ENCODE results near the gene NOS1AP.

Gene NOS1AP

GRCh38 chr1:162369571-162369970 lies 300.1 kb downstream of the NOS1AP start:
- H3K27ac Mint-ChIP-seq = no peak overlapping the region
- DNase-seq = no peak
- H3K9me3 Mint-ChIP-seq = no peaks in the 10 kb centered on the region
- no peak overlapping the region for H3K4me3 Mint-ChIP-seq
- no peak for ATAC-seq
- H3K27me3 Mint-ChIP-seq = no peaks in the 10 kb centered on the region
- H3K4me1 Mint-ChIP-seq = no peaks in the 10 kb centered on the region

- no peak for ATAC-seq
- H3K27me3 Mint-ChIP-seq = no peaks in the 10 kb centered on the region
- H3K4me3 Mint-ChIP-seq = no peak overlapping the region
- no peak for DNase-seq
- H3K9me3 Mint-ChIP-seq = no peaks in the 10 kb centered on the region
- no peak overlapping the region for H3K27ac Mint-ChIP-seq
- H3K4me1 Mint-ChIP-seq = no peaks in the 10 kb centered on the region
Measured at GRCh38 chr1:162370161-162370560, 300.7 kb downstream of the NOS1AP start.

- DNase-seq = no peak
- no peak for ATAC-seq
- Mint-ChIP-seq H3K4me3 (no peak overlapping the region), H3K27me3 (no peaks in the 10 kb centered on the region), H3K4me1 (no peaks in the 10 kb centered on the region), H3K9me3 (no peaks in the 10 kb centered on the region), H3K27ac (no peak overlapping the region)
Measured at GRCh38 chr1:162370721-162371120, 301.2 kb downstream of the NOS1AP start.

- no peak for ATAC-seq
- no peaks in the 10 kb centered on the region for H3K27me3 Mint-ChIP-seq
- no peaks in the 10 kb centered on the region for H3K9me3 Mint-ChIP-seq
- no peak overlapping the region for H3K27ac Mint-ChIP-seq
- H3K4me3 Mint-ChIP-seq = no peak overlapping the region
- DNase-seq = no peak
- H3K4me1 Mint-ChIP-seq = no peaks in the 10 kb centered on the region
Measured at GRCh38 chr1:162371611-162372010, 302.1 kb downstream of the NOS1AP start.

- no peak for DNase-seq
- Mint-ChIP-seq H3K4me3 (no peak overlapping the region), H3K9me3 (no peaks in the 10 kb centered on the region), H3K27me3 (no peaks in the 10 kb centered on the region), H3K4me1 (no peaks in the 10 kb centered on the region), H3K27ac (no peak overlapping the region)
- peak; percentile 31 for ATAC-seq
Measured at GRCh38 chr1:162372159-162373071, 302.9 kb downstream of the NOS1AP start.

- ATAC-seq = no peak
- H3K9me3 Mint-ChIP-seq = no peaks in the 10 kb centered on the region
Measured at GRCh38 chr1:162373072-162373427, 303.6 kb downstream of the NOS1AP start.

GRCh38 chr1:162373541-162374260 lies 304.2 kb downstream of the NOS1AP start:
- ATAC-seq (no peak), DNase-seq (no peak)
- no peak overlapping the region for H3K27ac Mint-ChIP-seq
- H3K27me3 Mint-ChIP-seq = no peaks in the 10 kb centered on the region
- H3K4me3 Mint-ChIP-seq = no peak overlapping the region
- no peaks in the 10 kb centered on the region for H3K9me3 Mint-ChIP-seq
- H3K4me1 Mint-ChIP-seq = no peaks in the 10 kb centered on the region

More at GRCh38 chr1:162373072-162373427, 303.6 kb downstream of the NOS1AP start:
- Mint-ChIP-seq H3K4me3 (no peak overlapping the region), H3K4me1 (no peaks in the 10 kb centered on the region), H3K27ac (no peak overlapping the region), H3K27me3 (no peaks in the 10 kb centered on the region)
- DNase-seq = no peak

GRCh38 chr1:162374406-162374805 lies 304.9 kb downstream of the NOS1AP start:
- no peak overlapping the region for H3K27ac Mint-ChIP-seq
- ATAC-seq = no peak
- H3K4me3 Mint-ChIP-seq = no peak overlapping the region

GRCh38 chr1:162375463-162375862 lies 306.0 kb downstream of the NOS1AP start:
- Mint-ChIP-seq H3K27ac (no peak overlapping the region), H3K4me1 (no peaks in the 10 kb centered on the region), H3K27me3 (no peaks in the 10 kb centered on the region), H3K4me3 (no peak overlapping the region), H3K9me3 (no peaks in the 10 kb centered on the region)
- ATAC-seq = no peak
- no peak for DNase-seq

More at GRCh38 chr1:162374406-162374805, 304.9 kb downstream of the NOS1AP start:
- no peak for DNase-seq
- Mint-ChIP-seq H3K27me3 (no peaks in the 10 kb centered on the region), H3K9me3 (no peaks in the 10 kb centered on the region), H3K4me1 (no peaks in the 10 kb centered on the region)

GRCh38 chr1:162376691-162377090 lies 307.2 kb downstream of the NOS1AP start, which contains the start of gene SPATA46:
SPATA46 (minus strand) TSS chr1:162376854; CDS start chr1:162376790, 64 bp downstream.
- Mint-ChIP-seq H3K4me3 (no peak within 1 kb of the TSS), H3K9me3 (no peaks in the 10 kb centered on the region), H3K4me1 (no peaks in the 10 kb centered on the region), H3K27ac (no peak within 1 kb of the TSS), H3K27me3 (no peaks in the 10 kb centered on the region)
- DNase-seq = no peak
- ATAC-seq = no peak

- ATAC-seq (no peak), DNase-seq (no peak)
- H3K27ac Mint-ChIP-seq = no peak overlapping the region
- H3K27me3 Mint-ChIP-seq = no peaks in the 10 kb centered on the region
- H3K4me1 Mint-ChIP-seq = no peaks in the 10 kb centered on the region
- no peak overlapping the region for H3K4me3 Mint-ChIP-seq
- no peaks in the 10 kb centered on the region for H3K9me3 Mint-ChIP-seq
Measured at GRCh38 chr1:162380061-162380846, 310.8 kb downstream of the NOS1AP start.

GRCh38 chr1:162381383-162381782 lies 311.9 kb downstream of the NOS1AP start, which contains the start of gene C1orf226:
C1orf226 (plus strand) TSS chr1:162381728; CDS start chr1:162381902, 174 bp downstream.
- no peak for ATAC-seq
- no peak within 1 kb of the TSS for H3K27ac Mint-ChIP-seq

GRCh38 chr1:162381941-162382750 lies 312.7 kb downstream of the NOS1AP start:
- DNase-seq (no peak), ATAC-seq (no peak)
- Mint-ChIP-seq H3K27me3 (no peaks in the 10 kb centered on the region), H3K4me3 (no peak overlapping the region), H3K4me1 (no peaks in the 10 kb centered on the region), H3K9me3 (no peaks in the 10 kb centered on the region), H3K27ac (no peak overlapping the region)

More at GRCh38 chr1:162381383-162381782, 311.9 kb downstream of the NOS1AP start, which contains the start of gene C1orf226:
- Mint-ChIP-seq H3K27me3 (no peaks in the 10 kb centered on the region), H3K4me3 (no peak within 1 kb of the TSS), H3K4me1 (no peaks in the 10 kb centered on the region), H3K9me3 (no peaks in the 10 kb centered on the region)
- DNase-seq = no peak

- no peaks in the 10 kb centered on the region for H3K27me3 Mint-ChIP-seq
- no peaks in the 10 kb centered on the region for H3K4me1 Mint-ChIP-seq
- H3K9me3 Mint-ChIP-seq = no peaks in the 10 kb centered on the region
- no peak overlapping the region for H3K27ac Mint-ChIP-seq
- H3K4me3 Mint-ChIP-seq = no peak overlapping the region
- DNase-seq (no peak), ATAC-seq (no peak)
Measured at GRCh38 chr1:162383091-162383490, 313.6 kb downstream of the NOS1AP start.

GRCh38 chr1:162383516-162383915 lies 314.0 kb downstream of the NOS1AP start:
- Mint-ChIP-seq H3K4me3 (no peak overlapping the region), H3K4me1 (no peaks in the 10 kb centered on the region), H3K27me3 (peaks cover 1% of the 10 kb centered on the region), H3K9me3 (no peaks in the 10 kb centered on the region), H3K27ac (no peak overlapping the region)
- DNase-seq = no peak
- no peak for ATAC-seq
